HG03575 (cell line): Measurements from ENCODE around the gene KPNA6.
"Not testable (repeated sequence)": the region's sequence is repeated elsewhere in the genome, so short reads cannot be mapped to it uniquely, and the experiment has no call there.

Experiments used
- ATAC-seq: cut with Tn5 transposase; IDR thresholded peaks from one replicate; pipeline ENCODE4 v1.9.1; 2021; ENCODE audit not compliant: unreplicated experiment, insufficient number of reproducible peaks, low FRiP score; ENCODE audit errors: extremely low read depth

KPNA6 gene

DNA sequence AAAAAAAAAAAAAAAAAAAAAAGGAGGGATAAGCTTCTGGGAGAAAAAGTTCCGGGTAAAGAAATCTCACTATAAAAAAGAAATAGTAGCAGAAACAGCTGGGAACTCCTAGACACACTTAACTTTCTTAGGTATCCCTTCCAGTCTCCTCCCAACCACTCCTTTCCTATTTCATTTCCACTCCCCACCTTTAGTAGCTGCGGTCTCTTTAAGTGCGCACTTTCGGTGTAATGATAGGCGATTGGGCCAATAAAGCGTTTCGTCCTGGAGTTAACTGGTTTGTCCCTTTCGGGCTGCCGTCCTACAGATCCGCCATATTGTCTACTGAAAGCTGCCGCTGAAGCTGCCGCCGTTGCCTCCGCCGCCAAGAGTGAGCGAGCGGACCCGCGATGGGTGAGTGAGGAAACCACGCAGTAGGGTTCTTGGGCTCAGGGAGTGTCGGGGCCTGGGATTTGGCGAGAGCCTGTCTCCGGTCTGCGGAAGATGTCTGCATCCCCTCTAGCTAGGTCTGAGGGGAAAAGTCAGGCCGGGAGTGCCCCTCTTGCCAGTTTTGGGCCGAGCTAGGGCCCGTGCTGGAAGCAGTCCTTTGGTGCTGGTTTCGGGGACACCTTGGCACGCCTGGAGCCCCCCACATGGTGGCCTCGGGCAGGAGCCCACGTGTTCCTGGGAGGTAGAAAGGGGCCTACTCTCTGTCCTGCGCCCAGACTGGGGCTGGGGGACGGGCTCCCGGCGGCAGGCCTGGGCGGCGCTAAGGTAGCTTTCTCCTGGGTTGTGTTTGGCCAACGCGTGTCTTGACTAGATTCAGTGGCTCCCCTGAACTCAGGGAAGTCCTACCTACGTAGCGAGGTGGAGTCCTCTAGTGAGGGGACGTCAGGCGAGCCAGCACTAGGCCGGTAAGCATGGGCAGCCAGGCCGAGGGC, at the start of gene KPNA6:
TSS of gene KPNA6 (plus strand) at position 315 of the 920 bp plus-strand sequence. CDS start at position 390, 75 bp downstream.
- ATAC-seq = no peak

DNA sequence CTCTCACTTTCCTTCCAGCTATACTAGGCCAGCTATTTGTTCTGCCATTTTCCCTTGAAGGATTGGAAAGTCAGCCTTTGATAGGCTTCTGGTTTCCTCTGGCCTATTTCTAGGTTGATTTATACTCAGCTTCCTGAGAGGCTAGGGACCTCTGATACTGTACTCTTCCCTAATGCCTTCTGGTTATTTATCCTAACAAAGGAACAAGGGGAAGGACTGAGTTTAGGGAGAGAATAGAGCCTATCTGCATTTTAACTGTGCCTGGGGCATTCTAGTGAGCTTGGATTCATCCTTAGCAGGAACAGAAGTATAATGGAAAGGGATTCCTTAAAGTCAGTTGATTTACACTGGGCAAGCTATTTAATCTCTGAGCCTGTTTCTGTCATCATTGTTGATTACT, 46.9 kb upstream of the KPNA6 start:
- ATAC-seq = no peak

DNA sequence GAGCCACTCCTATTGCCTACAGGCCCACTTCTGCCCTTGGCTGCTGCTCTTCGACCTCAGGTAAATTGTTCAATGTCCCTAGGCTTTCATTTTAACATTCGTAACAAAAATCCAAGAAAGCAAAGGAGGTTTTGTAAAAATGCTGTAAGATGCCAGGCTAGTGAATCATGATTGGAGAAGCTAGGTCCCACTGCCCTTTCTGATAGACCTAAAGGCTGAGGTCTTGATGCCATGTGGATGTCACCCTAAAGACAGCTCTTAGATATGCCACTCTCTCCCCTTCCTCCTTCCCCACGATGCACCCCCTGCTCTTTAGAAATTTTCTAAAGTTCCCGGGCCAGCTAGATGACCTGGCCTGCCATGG, 45.0 kb upstream of the KPNA6 start:
- no peak for ATAC-seq

DNA sequence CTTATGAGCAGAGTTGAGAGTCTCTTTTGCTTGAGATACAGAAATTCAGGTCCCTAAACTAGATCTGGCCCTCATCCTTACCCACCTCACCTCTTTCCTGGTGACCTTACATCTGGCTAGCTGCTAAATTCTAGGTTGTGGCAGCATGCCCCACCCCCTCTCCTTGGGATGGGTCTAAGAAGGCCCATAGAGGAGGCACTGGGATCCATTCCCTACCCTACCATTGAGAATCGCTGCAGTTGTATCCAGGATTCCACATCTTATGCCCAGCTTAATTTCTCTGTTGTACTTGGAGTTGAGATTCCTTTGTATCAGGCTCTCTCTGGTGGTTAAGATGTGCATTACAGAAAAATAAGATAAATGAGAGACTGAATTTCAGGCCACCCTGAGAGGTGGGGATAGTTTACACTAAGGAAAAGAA, 44.6 kb upstream of the KPNA6 start:
- ATAC-seq = no peak

DNA sequence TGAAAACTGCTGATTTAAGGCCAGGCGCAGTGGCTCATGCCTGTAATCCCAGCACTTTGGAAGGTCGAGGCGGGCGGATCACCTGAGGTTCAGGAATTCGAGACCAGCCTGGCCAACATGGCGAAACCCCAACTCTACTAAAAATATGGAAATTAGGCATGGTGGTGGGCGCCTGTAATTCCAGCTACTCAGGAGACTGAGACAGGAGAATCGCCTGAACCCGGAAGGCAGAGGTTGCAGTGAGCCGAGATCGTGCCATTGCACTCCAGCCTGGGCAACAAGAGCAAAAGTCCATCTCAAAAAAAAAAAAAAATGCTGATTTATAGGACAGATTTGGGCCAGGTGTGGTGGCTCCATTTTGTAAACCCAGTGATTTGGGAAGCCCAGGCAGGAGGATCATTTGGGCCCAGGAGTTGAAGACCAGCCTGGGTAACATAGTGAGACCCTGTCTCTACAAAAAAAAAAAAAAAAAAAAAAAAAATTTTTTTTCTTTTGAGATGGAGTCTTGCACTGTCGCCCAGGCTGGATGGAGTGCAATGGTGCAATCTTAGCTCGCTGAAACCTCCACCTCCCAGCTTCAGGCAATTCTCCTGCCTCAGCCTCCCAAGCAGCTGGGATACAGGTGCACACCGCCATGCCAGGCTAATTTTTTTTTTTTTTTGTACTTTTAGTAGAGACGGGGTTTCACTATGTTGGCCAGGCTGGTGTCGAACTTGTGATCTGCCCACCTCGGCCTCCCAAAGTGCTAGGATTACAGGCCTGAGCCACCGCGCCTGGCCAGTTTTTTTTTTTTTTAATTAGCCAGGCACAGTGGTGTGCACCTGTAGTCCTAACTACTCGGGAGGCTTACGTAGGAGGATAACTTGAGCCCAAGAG, 42.0 kb upstream of the KPNA6 start:
- ATAC-seq = not testable (repeated sequence)

DNA sequence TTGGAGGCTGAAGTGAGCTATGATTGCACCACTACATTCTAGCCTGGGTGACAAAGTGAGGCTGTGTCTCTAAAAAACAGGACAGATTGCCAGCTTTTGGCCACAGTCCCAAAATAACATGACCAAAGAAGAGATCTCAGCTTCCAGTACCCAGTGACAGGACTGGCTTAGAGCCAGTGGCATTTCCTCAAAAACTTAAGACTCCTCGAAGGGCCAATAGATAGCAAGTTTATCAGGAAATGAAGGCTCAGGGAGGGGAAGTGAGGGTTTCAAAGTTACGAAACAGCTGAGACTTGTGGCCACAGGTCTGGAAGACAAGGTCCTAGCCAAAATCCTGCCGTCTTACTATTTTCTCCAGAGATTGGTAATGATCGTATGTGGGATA, 41.4 kb upstream of the KPNA6 start:
- ATAC-seq = no peak

DNA sequence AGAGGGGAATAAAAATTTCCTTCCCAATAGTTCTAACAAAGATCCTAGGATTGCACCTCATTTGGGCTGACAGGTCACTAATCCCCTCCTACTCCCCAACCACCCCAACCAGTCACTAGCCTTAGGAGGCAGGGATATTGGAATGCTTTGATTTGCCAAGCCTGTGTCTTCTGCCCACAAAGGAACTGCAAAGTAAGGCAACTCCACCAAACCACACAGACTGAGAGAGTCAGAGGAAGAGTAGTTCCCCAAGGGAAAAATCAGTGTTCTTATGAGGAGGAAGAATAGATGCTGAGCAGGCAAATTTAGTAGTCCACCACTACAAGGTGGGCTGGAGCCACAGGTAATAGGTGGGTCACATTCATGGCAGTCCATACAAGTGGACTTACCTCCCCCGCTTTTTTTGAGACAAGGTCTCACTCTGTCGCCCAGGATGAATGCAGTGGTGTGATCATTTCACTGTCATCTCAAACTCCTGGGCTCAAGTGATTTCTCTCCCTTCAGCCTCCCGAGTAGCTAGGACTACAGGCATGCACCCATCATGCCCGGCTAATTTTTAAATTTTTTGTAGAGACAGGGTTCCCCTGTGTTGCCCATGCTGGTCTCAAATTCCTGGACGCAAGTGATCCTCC, 38.8 kb upstream of the KPNA6 start:
- no peak for ATAC-seq

DNA sequence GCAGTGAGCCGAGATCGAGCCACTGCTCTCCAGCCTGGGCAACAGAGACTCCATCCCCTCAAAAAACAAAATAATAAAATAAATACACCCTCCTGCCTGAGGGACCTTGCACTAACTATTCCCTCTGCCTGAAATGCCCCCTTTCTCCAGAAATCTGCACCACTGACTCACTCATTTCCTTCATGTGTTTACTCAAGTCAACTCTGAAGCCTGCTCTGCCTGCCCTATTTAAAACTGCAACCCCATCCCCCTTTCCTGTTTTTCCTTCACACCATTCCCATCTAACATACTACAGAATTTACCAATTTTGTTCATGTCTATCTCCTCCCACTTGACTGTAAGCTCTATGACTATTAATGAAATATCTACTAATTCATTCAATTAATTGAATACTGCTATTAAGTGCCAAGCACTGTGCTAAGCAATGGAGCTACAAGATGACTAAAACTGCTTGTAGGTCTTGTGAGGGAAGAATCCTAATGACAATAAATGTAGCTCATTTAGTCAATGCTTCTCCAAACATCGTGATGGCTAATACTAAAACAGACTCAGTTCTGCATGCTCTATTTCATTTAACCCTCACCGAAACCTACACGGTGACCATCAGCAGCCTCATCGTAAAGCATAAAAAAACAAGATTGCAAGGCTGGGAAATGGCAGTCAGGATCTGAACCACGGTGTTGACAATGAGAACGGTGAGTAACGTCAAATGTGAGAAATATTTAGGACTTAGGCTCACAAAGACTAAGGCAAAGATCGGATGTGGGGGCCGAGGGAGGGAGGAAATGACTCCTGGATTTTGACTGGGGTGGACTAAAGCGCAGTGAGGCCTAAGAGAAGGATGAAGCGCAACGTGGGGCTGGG, 35.9 kb upstream of the KPNA6 start:
- no peak for ATAC-seq

DNA sequence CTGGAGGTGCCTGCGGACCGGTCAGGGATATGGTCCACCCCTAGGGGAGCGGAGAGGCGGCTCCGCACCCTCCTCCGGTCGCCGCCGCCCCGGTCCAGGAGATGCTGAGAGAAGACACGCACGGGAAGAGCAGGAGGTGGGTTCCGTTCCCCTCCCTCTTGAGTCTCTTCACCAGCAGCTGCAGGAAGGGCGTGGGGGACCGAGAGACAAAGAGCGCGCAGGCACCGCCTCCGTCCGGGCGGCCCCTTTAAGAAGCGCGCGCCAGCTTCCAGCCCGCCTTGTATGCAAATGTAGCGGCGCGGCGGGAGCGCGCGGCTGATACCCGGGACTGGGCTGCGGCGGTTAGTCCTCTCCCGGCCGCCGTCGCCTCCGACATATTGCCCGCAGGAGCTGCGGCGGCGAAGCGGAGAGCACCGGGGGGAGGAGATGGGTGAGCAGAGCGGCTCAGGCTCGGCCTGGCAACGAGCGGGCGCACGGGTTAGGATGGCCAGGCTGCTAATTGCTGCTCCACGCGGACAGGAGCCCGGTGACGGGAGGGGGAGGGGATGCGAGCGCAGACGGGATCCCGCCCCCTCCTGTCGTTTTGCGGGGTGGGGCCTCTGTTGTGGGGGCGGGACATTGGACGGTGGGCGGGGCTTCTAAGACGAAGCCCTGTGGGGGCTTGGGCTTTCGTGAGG, 35.1 kb upstream of the KPNA6 start, which contains the start of gene TMEM39B:
TSS of gene TMEM39B (plus strand) at position 318 of the 677 bp plus-strand sequence. CDS start at position 427, 109 bp downstream.
- no peak for ATAC-seq

DNA sequence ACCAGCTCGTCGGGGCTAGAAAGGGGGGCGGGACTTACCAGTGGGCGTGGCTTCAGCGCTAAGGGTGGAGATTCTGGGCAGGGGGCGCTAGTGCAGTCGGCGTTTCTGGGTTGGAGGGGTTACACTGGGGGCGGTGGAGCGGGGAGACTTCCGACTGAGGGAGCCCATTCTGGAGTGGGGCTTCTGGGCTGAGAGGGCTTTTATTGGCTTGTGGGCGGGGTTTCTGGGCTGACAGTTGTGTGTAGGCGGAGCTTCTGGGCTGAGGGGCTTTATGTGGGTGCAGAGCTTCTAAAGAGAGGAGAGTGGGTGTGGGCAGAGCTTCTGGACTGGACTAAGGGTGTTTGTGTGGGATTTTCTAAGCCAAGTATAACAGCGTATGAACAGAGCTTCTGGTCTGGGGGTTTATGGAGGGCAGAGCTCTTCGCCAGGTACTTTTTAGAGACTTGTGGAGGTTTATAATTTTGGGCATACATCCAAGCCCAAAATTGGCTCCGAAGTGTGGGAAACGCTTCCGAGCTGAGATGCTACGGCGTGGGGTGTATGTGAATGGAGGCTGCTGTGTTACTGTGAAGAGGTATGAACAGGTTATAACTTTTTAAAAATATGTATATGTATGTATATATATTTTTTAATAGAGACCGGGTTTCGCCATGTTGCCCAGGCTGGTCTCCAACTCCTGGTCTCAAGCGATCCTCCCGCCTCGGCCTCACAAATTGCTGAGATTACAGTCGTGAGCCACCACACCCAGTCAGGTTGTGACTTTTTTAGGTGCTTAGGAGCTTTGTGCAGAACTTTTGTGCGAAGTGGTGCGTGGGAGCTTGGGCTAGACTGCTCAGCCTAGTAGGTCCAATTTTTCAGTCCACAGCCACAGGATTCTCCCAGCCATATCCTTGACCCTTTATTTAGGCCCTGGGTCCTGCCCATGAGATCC, 34.3 kb upstream of the KPNA6 start:
- ATAC-seq = no peak

DNA sequence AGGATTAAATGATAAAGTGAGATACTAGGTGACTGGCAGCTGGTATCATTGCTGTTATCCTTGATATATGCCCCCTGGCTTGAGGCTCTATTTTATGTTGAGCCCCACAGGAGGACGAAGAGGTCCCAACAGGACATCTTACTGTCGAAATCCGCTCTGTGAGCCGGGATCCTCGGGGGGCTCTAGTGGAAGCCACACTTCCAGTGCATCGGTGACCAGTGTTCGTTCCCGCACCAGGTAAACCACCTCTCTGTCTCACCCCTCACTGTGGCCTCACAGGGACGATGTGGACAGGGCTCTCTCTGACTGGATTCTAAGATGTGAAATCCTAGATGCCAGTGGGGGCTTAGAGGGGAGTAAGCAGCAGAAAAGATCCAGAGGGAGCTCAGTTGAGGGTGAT, 33.0 kb upstream of the KPNA6 start:
- no peak for ATAC-seq

DNA sequence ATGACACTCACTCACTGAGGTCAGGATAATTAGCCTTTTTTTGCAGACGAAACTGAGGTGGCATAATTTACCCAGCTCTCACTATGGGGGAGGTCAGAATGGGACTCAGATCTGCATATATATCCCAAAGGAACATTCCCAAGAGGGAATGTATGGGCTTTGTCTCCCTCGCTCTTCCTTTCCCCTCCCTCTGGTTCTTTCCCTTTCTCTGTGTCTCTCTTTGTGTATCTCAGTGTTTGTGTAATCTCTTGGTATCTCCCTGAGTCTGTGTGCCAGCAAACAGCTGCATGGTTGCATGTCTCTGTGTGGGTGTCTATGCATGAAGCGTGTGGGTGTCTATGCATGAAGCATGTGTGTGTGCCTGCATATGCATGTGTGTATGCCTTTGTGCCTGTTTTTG, 30.4 kb upstream of the KPNA6 start:
- ATAC-seq = no peak

DNA sequence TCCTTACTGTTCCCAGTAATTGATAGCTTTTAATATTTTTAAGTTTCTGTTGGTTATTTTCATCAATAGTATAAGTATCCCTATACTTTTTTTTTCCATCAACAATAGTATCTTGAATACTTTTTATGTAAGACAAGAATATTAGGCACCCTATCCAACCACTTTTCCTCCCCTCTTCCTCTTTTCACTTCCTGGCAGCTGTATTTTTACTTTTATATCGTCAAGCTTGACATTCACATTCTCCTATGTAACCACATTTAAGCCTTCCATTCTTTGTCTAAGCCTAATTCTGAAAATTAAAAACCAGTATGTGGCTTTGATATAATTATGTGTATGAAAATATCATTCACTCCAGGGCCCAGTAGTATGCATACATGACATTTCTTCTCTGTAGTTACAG, 25.8 kb upstream of the KPNA6 start:
- ATAC-seq = no peak

DNA sequence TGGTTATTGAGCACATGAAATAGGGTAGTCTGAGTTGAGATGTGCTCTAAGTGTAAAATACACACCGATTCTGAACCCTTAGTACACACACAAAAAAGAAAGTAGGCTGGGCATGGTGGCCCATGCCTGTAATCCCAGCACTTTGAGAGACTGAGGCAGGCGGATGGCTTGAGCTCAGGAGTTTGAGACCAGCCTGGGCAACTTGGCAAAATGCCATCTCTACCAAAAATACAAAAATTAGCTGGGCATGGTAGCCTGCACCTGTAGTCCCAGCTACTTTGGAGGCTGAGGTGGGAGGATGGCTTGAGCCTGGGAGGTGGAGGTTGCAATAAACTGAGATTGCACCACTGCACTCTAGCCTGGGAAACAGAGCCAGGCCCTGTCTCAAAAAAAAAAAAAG, 21.5 kb upstream of the KPNA6 start:
- ATAC-seq = not testable (repeated sequence)

DNA sequence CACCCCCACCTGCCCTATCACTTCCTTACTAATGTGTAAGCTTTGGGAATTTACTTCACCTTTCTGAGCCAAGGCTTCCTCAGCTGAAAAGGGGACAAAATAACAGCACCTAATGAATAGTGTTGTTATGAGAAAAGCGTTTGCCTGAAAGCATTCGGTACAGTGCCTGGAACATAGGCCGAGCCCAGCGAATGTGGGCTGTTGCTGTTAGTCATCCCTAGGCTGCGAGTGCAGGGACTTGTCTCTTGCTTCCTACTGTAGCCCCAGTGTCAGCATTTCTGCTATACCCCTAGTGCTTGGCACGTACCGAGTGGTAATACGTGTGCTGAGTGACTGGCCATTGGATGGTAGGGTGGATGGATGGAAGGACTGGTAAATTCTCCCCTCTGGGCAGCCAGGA, 16.7 kb upstream of the KPNA6 start:
- no peak for ATAC-seq

DNA sequence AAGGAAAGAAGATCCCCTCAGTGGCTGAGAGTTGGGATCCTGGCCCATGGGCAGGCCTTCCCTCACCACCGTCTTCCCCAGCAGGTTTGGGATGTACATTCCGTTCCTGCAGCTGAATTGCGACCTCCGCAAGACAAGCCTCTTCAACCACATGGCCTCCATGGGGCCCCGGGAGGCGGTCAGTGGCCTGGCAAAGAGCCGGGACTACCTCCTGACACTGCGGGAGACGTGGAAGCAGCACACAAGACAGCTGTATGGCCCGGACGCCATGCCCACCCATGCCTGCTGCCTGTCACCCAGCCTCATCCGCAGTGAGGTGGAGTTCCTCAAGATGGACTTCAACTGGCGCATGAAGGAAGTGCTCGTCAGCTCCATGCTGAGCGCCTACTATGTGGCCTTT, 16.3 kb upstream of the KPNA6 start:
- ATAC-seq = no peak
